Activated T-helper 9 cell treated with anti-CD3 and anti-CD28 coated beads, Interleukin-2, amount 50 U/mL, for 16 hours (primary cell): ENCODE measurements around the gene RAD51B.

Source experiments
- DNase-seq: peaks from one replicate; pipeline ENCODE4 v3.0.0-alpha.2; 2020; ENCODE audit warnings: low read depth

RAD51B gene

GRCh38 chr14:68598089-68598488 lies 778.5 kb downstream of the RAD51B start:
- no peak for DNase-seq

- DNase-seq: no peak
Observed at GRCh38 chr14:68598621-68599447, 779.3 kb downstream of the RAD51B start.

GRCh38 chr14:68599896-68600610 lies 780.5 kb downstream of the RAD51B start:
- no peak for DNase-seq

GRCh38 chr14:68602507-68602906 lies 782.9 kb downstream of the RAD51B start:
- DNase-seq: no peak

- no peak for DNase-seq
Observed at GRCh38 chr14:68603533-68604360, 784.2 kb downstream of the RAD51B start.

GRCh38 chr14:68604361-68604730 lies 784.8 kb downstream of the RAD51B start:
- no peak for DNase-seq

GRCh38 chr14:68604822-68605221 lies 785.2 kb downstream of the RAD51B start:
- DNase-seq: no peak

- DNase-seq: no peak
Observed at GRCh38 chr14:68606176-68606575, 786.6 kb downstream of the RAD51B start.

- no peak for DNase-seq
Observed at GRCh38 chr14:68606644-68607043, 787.1 kb downstream of the RAD51B start.

GRCh38 chr14:68607081-68607866 lies 787.7 kb downstream of the RAD51B start:
- no peak for DNase-seq

GRCh38 chr14:68607867-68608573 lies 788.4 kb downstream of the RAD51B start:
- no peak for DNase-seq

- DNase-seq: no peak
Observed at GRCh38 chr14:68608574-68608962, 789.0 kb downstream of the RAD51B start.

GRCh38 chr14:68609012-68609411 lies 789.4 kb downstream of the RAD51B start:
- no peak for DNase-seq

GRCh38 chr14:68610251-68610793 lies 790.7 kb downstream of the RAD51B start:
- no peak for DNase-seq

GRCh38 chr14:68611599-68611998 lies 792.0 kb downstream of the RAD51B start:
- no peak for DNase-seq

GRCh38 chr14:68612049-68612448 lies 792.5 kb downstream of the RAD51B start:
- DNase-seq: no peak

GRCh38 chr14:68616221-68616902 lies 796.8 kb downstream of the RAD51B start:
- no peak for DNase-seq

- no peak for DNase-seq
Observed at GRCh38 chr14:68619790-68620574, 800.4 kb downstream of the RAD51B start.
